Upper lobe of right lung (tissue), 1 donor: ENCODE measurements around the gene LCN10. TPM values are rescaled to one million over a fixed set of nuclear protein-coding genes. Genes with fewer than 3 reads are reported as not detected.
A peak's percentile ranks its signal among the peaks of the same experiment; 100 is the strongest.

Experiments used
- ATAC-seq: fragments of 200-7000 bp; cut with Tn5 transposase; one replicate; pipeline ENCODE4 v1.9.1; 2020; ENCODE audit warnings: mild to moderate bottlenecking, moderate library complexity
- DNase-seq: peaks from one replicate; pipeline ENCODE4 v3.0.0-alpha.2; 2020
- H3K27ac ChIP-seq: fragments of 200-600 bp; one replicate; pipeline ENCODE4 v1.8.0; 2022
- H3K27me3 ChIP-seq: fragments of 200-600 bp; one replicate; pipeline ENCODE4 v1.8.0; 2022; ENCODE audit warnings: mild to moderate bottlenecking
- H3K36me3 ChIP-seq: fragments of 200-600 bp; one replicate; pipeline ENCODE4 v1.8.0; 2022
- H3K4me1 ChIP-seq: fragments of 200-600 bp; one replicate; pipeline ENCODE4 v1.8.0; 2022
- H3K4me3 ChIP-seq: fragments of 200-600 bp; one replicate; pipeline ENCODE4 v1.8.0; 2022; ENCODE audit warnings: mild to moderate bottlenecking
- H3K9me3 ChIP-seq: fragments of 200-600 bp; one replicate; pipeline ENCODE4 v1.8.0; 2022
- CTCF ChIP-seq: fragments of 200-600 bp; IDR thresholded peaks from one replicate; pipeline ENCODE4 v1.8.0; 2022; ENCODE audit warnings: antibody characterized with exemption
- intact Hi-C: fragments of 100-400 bp; cut with DNase I; formaldehyde crosslinking; loops from one replicate; pipeline ENCODE4 v1.11.0; 2022
- total RNA-seq: library from RNA; stranded (reverse); fragmentation: NEBNext Ultra II Directional; extraction: Animal tissue kit (Norgen Biotek cat#: 25700); gene quantifications from one replicate; pipeline ENCODE4 v1.2.1, GENCODE V29; 2021
- donor health status: DM: no; HTN: yes; CAD: no; lungs with severe emphysema.

Gene LCN10
- total RNA-seq, 1 donor from 2014 or later = 11.2 TPM

DNA sequence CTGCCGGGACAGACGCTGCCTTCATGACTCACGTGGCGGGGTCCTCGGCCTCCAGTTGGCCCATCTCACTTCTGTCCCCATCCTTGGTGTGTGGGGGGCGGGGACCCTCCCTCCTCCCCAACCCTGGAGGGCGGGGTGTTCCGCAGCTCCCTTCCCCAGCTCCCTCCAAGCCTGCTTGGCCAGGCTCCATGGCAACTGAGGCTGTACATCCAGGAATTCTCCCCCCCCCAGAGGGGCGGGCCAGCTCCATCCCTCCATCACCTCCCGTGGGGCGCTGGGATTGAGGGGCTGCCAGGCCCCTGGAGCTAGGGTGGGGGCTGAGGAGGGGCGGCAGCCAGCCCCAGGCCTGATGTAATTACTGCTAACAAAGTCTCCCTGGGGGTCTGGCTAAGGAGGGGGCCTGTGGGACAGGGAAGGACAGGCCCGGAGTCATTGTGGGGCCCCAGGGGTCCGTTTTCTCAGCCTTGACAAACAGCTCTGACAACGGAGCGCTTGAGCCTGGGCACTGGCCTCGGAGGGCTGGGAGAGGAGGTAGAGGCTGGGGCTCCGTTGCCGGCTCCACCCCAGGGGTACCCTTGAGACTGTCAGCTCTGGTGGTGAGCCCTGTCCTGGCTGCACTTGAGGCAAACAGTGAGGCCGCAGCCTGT, 22.4 kb downstream of the LCN10 start:
- H3K36me3 ChIP-seq = peaks cover 41% of the 10 kb centered on the region
- H3K9me3 ChIP-seq = no peaks in the 10 kb centered on the region
- peak overlapping the region; percentile 31 for H3K27ac ChIP-seq
- no peak for ATAC-seq
- intact Hi-C loops = no loop called here
- peaks cover 37% of the 10 kb centered on the region for H3K4me1 ChIP-seq
- no peak for DNase-seq
- H3K4me3 ChIP-seq = no peak overlapping the region
- no peak for TF ChIP-seq CTCF
- no peaks in the 10 kb centered on the region for H3K27me3 ChIP-seq

GRCh38 chr9:136719195-136719880, 23.4 kb downstream of the LCN10 start:
- ATAC-seq (peak; percentile 33), DNase-seq (no peak)
- no peaks in the 10 kb centered on the region for H3K27me3 ChIP-seq
- H3K36me3 ChIP-seq = peaks cover 30% of the 10 kb centered on the region
- H3K4me1 ChIP-seq = peaks cover 37% of the 10 kb centered on the region
- peak; percentile 22 for TF ChIP-seq CTCF
- H3K9me3 ChIP-seq = no peaks in the 10 kb centered on the region
- no peak overlapping the region for H3K4me3 ChIP-seq
- intact Hi-C loops = no loop called here
- peak overlapping the region; percentile 17 for H3K27ac ChIP-seq

DNA sequence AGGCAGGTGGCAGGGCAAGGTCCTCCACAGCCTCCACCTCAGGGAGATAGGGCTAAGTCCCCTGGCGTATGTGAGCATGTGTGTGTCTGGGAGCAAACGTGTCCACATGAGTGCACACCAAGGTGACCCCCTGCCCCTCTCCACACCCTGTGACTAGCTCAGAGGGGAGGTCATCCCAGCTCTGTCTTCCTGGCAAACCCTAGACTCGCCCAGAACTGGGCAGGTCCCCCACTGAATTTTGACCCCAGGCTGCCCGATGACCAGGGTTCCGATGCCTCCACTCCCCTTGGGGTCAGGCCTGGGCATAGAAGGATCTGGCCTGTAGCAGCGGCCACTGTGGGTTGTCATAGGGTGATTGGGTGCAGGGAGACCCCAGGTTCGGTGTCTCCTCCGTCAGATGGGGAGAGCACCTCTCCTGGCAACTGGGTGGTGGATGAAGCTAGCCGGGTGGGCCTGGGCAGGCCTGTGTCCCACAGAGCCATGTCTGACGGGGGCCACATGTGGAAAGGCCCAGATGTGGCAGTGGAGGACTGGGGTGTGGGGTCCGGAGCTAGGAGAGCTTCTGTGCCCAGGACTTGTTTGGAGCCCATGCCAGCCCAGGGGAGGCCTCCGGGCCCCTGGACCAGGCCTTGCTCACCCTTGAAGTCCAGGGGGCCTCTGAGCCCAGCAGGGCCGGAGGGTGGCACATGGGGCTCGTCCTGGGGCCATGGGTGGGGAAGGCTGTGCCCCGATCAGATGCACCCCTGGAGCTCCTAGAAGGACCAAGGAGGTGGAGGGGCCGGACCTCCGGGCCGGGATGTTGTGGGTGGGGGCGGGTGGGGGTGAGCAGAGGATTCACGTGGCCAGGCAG, 24.2 kb downstream of the LCN10 start:
- ATAC-seq = no peak
- H3K4me1 ChIP-seq = peaks cover 35% of the 10 kb centered on the region

DNA sequence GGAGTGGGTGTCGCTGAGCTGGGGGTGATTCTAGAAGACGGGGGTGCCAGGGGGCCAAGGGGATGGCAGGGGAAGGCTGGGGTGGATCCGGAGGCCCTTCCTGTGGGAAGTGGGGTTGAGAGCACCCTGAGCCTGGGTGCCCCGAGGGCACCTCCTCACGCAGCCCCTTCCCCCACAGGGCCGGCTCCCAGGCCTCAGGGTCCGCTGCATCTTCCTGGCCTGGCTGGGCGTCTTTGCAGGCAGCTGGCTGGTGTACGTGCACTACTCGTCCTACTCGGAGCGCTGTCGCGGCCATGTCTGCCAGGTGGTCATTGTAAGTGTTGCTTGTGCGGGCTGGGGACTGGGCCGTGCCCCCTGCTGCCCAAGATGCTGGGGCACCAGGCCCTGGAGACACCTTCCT, 25.3 kb downstream of the LCN10 start:
- no peaks in the 10 kb centered on the region for H3K27me3 ChIP-seq
- peaks cover 11% of the 10 kb centered on the region for H3K36me3 ChIP-seq
- ATAC-seq = no peak
- no peak overlapping the region for H3K4me3 ChIP-seq
- intact Hi-C loops = no loop called here
- no peak overlapping the region for H3K27ac ChIP-seq
- DNase-seq = peak; percentile 68
- TF ChIP-seq CTCF = no peak
- peaks cover 37% of the 10 kb centered on the region for H3K4me1 ChIP-seq
- no peaks in the 10 kb centered on the region for H3K9me3 ChIP-seq

More for the DNA sequence above, 24.2 kb downstream of the LCN10 start:
- Histone ChIP-seq H3K36me3 (peaks cover 23% of the 10 kb centered on the region), H3K9me3 (no peaks in the 10 kb centered on the region), H3K27ac (peak overlapping the region; percentile 17), H3K4me3 (no peak overlapping the region), H3K27me3 (no peaks in the 10 kb centered on the region)
- DNase-seq = no peak
- intact Hi-C loops = no loop called here
- TF ChIP-seq CTCF = no peak

DNA sequence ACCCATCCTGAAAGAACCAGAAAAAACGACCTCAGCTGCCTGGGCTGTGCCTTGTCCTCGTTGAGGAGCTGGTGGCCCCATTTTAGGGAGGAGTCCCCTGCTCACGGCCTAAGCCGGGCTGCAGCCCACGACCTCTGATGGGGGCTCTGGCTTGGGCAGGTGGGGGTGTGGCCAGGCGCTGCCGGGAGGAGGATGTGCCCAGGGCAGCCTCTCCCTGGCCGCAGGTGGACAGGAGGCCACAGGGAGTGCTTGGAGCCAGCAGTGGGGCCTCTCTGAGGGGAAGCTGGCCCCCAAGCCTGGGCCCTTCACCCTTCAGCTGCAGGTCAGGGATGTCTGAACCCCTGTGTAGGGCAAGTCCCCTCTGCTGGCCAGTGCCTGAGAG, 27.9 kb downstream of the LCN10 start:
- no peak for TF ChIP-seq CTCF
- Histone ChIP-seq H3K27me3 (peaks cover 8% of the 10 kb centered on the region), H3K9me3 (no peaks in the 10 kb centered on the region), H3K4me3 (no peak overlapping the region), H3K36me3 (no peaks in the 10 kb centered on the region), H3K27ac (peak overlapping the region; percentile 83), H3K4me1 (peaks cover 34% of the 10 kb centered on the region)
- intact Hi-C loops = no loop called here
- ATAC-seq (no peak), DNase-seq (no peak)
